ENCODE results near the gene ANKS1B.

DNA sequence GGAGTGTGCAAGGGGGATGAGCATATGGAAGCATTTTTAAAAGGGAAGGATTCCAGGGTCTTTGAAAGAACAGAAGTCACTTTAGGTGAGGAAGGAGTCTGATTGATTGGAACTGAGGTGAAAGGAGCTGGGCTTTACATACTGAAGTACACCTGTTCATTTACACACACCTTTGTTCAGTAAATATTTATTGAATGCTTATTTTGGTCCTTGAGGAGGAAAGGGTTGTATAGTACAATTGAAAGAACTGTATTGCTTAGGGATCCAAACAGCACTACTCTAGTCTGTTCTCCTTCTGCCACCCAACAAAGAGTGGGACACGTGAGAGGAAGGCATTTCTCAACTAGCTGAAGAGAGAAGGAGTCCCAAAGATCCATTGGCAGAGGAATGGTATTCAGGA lies 1275.7 kb downstream of the ANKS1B start:
- TF ChIP-seq, protein P1, sequence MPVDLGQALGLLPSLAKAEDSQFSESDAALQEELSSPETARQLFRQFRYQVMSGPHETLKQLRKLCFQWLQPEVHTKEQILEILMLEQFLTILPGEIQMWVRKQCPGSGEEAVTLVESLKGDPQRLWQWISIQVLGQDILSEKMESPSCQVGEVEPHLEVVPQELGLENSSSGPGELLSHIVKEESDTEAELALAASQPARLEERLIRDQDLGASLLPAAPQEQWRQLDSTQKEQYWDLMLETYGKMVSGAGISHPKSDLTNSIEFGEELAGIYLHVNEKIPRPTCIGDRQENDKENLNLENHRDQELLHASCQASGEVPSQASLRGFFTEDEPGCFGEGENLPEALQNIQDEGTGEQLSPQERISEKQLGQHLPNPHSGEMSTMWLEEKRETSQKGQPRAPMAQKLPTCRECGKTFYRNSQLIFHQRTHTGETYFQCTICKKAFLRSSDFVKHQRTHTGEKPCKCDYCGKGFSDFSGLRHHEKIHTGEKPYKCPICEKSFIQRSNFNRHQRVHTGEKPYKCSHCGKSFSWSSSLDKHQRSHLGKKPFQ (tag by site-specific recombination; IDR thresholded peaks at IDR 0.05): no peak
- TF ChIP-seq, protein P2, sequence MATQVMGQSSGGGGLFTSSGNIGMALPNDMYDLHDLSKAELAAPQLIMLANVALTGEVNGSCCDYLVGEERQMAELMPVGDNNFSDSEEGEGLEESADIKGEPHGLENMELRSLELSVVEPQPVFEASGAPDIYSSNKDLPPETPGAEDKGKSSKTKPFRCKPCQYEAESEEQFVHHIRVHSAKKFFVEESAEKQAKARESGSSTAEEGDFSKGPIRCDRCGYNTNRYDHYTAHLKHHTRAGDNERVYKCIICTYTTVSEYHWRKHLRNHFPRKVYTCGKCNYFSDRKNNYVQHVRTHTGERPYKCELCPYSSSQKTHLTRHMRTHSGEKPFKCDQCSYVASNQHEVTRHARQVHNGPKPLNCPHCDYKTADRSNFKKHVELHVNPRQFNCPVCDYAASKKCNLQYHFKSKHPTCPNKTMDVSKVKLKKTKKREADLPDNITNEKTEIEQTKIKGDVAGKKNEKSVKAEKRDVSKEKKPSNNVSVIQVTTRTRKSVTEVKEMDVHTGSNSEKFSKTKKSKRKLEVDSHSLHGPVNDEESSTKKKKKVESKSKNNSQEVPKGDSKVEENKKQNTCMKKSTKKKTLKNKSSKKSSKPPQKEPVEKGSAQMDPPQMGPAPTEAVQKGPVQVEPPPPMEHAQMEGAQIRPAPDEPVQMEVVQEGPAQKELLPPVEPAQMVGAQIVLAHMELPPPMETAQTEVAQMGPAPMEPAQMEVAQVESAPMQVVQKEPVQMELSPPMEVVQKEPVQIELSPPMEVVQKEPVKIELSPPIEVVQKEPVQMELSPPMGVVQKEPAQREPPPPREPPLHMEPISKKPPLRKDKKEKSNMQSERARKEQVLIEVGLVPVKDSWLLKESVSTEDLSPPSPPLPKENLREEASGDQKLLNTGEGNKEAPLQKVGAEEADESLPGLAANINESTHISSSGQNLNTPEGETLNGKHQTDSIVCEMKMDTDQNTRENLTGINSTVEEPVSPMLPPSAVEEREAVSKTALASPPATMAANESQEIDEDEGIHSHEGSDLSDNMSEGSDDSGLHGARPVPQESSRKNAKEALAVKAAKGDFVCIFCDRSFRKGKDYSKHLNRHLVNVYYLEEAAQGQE (tag by site-specific recombination; IDR thresholded peaks at IDR 0.05): no peak
- TF ChIP-seq, protein P3, sequence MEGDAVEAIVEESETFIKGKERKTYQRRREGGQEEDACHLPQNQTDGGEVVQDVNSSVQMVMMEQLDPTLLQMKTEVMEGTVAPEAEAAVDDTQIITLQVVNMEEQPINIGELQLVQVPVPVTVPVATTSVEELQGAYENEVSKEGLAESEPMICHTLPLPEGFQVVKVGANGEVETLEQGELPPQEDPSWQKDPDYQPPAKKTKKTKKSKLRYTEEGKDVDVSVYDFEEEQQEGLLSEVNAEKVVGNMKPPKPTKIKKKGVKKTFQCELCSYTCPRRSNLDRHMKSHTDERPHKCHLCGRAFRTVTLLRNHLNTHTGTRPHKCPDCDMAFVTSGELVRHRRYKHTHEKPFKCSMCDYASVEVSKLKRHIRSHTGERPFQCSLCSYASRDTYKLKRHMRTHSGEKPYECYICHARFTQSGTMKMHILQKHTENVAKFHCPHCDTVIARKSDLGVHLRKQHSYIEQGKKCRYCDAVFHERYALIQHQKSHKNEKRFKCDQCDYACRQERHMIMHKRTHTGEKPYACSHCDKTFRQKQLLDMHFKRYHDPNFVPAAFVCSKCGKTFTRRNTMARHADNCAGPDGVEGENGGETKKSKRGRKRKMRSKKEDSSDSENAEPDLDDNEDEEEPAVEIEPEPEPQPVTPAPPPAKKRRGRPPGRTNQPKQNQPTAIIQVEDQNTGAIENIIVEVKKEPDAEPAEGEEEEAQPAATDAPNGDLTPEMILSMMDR (tag by site-specific recombination; IDR thresholded peaks at IDR 0.05): no peak
- TF ChIP-seq YY1 (tag by site-specific recombination; IDR thresholded peaks at IDR 0.05) (no peak), ZNF157 (tag by site-specific recombination; IDR thresholded peaks at IDR 0.05) (no peak), OVOL3 (tag by site-specific recombination; IDR thresholded peaks at IDR 0.05) (no peak), ZBTB1 (tag by site-specific recombination; IDR thresholded peaks at IDR 0.05) (no peak)

Measured in HEK293 (cell line).